ENCODE data around the gene LSM3. TPM values are rescaled to one million over a fixed set of nuclear protein-coding genes. Genes with fewer than 3 reads are reported as not detected.
A peak's percentile ranks its signal among the peaks of the same experiment; 100 is the strongest.

LSM3 gene
- total and polyA plus RNA-seq, 9 of the 15 experiments (the other 6 are each of a cell fraction or from before 2014, with no cell fraction given): 33.8 to 203 (median 61.2) TPM

DNA sequence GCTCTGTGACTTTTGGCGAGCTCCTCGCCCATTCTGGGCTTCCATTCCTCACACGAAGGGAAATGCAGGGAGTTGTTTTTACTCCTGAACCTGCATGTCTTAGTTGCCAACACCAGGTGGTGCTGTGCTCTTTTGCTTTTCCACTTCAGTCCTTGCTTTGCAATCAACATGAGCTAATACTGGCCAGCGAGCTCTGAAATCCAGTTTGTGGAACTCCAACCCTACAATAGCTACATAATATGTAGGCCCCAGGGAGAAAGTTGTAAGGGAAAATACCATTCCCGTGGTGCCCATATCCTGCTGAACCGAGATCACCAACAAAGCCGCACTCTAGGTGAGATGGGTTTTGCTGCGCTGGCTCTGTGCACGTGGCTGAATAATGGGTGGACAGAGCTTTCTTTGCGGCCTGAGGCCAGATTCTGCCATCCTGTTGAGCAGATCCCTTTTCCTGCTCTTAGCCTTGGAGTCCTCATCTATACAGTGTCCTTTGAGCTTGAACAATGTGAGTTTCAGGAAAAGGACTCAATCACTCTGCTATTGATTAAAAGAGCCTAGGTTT, 25.0 kb downstream of the LSM3 start (continued):
- TF ChIP-seq ZNF512 (tag; IDR thresholded peaks at IDR 0.05) (no peak), MTF1 (CRISPR knock-in tag; IDR thresholded peaks at IDR 0.05; ENCODE audit: borderline replicate concordance) (no peak), SAFB (IDR thresholded peaks at IDR 0.05; ENCODE audit: borderline replicate concordance, low read depth, low read length) (no peak), RBFOX2 (IDR thresholded peaks at IDR 0.05; ENCODE audit: low read depth, low read length) (peak; percentile 27; the same call in 1 of the 2 replicates), THRB (CRISPR knock-in tag; conservative IDR thresholded peaks at IDR 0.05) (0 out of 2 replicates have a peak, but pooled peaks have one; percentile 48), THRAP3 (IDR thresholded peaks at IDR 0.05; ENCODE audit: borderline replicate concordance) (no peak), E2F3 (CRISPR knock-in tag; IDR thresholded peaks at IDR 0.05) (peak; percentile 86), ILF3 (IDR thresholded peaks at IDR 0.05; ENCODE audit: borderline replicate concordance) (no peak), MCM3 (IDR thresholded peaks at IDR 0.05) (no peak), RREB1 (CRISPR knock-in tag; IDR thresholded peaks at IDR 0.05) (0 out of 2 replicates have a peak, but pooled peaks have one; percentile 39), ZNF780A (CRISPR knock-in tag; IDR thresholded peaks at IDR 0.05) (no peak), ZNF507 (tag; conservative IDR thresholded peaks at IDR 0.05) (no peak)
- TF ChIP-seq, protein P1, sequence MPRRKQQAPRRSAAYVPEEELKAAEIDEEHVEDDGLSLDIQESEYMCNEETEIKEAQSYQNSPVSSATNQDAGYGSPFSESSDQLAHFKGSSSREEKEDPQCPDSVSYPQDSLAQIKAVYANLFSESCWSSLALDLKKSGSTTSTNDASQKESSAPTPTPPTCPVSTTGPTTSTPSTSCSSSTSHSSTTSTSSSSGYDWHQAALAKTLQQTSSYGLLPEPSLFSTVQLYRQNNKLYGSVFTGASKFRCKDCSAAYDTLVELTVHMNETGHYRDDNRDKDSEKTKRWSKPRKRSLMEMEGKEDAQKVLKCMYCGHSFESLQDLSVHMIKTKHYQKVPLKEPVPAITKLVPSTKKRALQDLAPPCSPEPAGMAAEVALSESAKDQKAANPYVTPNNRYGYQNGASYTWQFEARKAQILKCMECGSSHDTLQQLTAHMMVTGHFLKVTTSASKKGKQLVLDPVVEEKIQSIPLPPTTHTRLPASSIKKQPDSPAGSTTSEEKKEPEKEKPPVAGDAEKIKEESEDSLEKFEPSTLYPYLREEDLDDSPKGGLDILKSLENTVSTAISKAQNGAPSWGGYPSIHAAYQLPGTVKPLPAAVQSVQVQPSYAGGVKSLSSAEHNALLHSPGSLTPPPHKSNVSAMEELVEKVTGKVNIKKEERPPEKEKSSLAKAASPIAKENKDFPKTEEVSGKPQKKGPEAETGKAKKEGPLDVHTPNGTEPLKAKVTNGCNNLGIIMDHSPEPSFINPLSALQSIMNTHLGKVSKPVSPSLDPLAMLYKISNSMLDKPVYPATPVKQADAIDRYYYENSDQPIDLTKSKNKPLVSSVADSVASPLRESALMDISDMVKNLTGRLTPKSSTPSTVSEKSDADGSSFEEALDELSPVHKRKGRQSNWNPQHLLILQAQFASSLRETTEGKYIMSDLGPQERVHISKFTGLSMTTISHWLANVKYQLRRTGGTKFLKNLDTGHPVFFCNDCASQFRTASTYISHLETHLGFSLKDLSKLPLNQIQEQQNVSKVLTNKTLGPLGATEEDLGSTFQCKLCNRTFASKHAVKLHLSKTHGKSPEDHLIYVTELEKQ (CRISPR knock-in tag; IDR thresholded peaks at IDR 0.05): peak; percentile 85

Measured in K562 (cell line).